Epithelial cell of esophagus (primary cell): ENCODE data around the gene CHD5.

Source experiments
- DNase-seq: peaks from one replicate; pipeline ENCODE4 v3.0.0; 2010; ENCODE audit warnings: low read depth
- H3K4me3 ChIP-seq: 2 replicates; pipeline ENCODE4 v1.5.1; 2011; ENCODE audit warnings: mild to moderate bottlenecking, low read length, control low read depth
- CTCF ChIP-seq: IDR thresholded peaks from 2 replicates; pipeline ENCODE4 v1.5.1; 2011; ENCODE audit warnings: low read depth, mild to moderate bottlenecking, low read length, control low read depth, inconsistent platforms; ENCODE audit not compliant: insufficient read depth; ENCODE audit errors: missing control alignments

CHD5 gene

GRCh38 chr1:6131561-6131960 is 48.6 kb downstream of the CHD5 start:
- no peak overlapping the region for H3K4me3 ChIP-seq
- no peak for DNase-seq
- TF ChIP-seq CTCF, result no peak

GRCh38 chr1:6130596-6130995 is 49.5 kb downstream of the CHD5 start:
- no peak for TF ChIP-seq CTCF
- no peak overlapping the region for H3K4me3 ChIP-seq
- DNase-seq, result no peak

- H3K4me3 ChIP-seq, result no peak overlapping the region
- DNase-seq, result no peak
- TF ChIP-seq CTCF, result no peak
These were observed 50.1 kb downstream of the CHD5 start for GRCh38 chr1:6130036-6130435.

- DNase-seq, result no peak
- no peak overlapping the region for H3K4me3 ChIP-seq
- TF ChIP-seq CTCF, result no peak
These were observed 50.8 kb downstream of the CHD5 start for GRCh38 chr1:6129313-6129712.

- H3K4me3 ChIP-seq, result no peak overlapping the region
- DNase-seq, result no peak
- TF ChIP-seq CTCF, result no peak
These were observed 51.6 kb downstream of the CHD5 start for GRCh38 chr1:6128276-6129081.

- peak; percentile 81 for DNase-seq
- no peak overlapping the region for H3K4me3 ChIP-seq
These were observed 52.4 kb downstream of the CHD5 start for GRCh38 chr1:6127587-6128163.

More at GRCh38 chr1:6127587-6128163, 52.4 kb downstream of the CHD5 start:
- TF ChIP-seq CTCF, result no peak
